DND-41 (cell line): ENCODE data around the gene PLXNA4.

ENCODE experiments used
- CTCF ChIP-seq: IDR thresholded peaks from 2 replicates; pipeline ENCODE4 v1.5.1; 2012; ENCODE audit warnings: borderline replicate concordance, low read length, moderate library complexity, mild to moderate bottlenecking; ENCODE audit not compliant: poor library complexity, severe bottlenecking; ENCODE audit errors: extremely low read depth
- EZH2 ChIP-seq: IDR thresholded peaks from 3 replicates; pipeline ENCODE4 v1.6.1; 2012; ENCODE audit warnings: borderline replicate concordance, low read depth, mild to moderate bottlenecking, moderate library complexity, low read length, inconsistent platforms; ENCODE audit not compliant: severe bottlenecking

DNA sequence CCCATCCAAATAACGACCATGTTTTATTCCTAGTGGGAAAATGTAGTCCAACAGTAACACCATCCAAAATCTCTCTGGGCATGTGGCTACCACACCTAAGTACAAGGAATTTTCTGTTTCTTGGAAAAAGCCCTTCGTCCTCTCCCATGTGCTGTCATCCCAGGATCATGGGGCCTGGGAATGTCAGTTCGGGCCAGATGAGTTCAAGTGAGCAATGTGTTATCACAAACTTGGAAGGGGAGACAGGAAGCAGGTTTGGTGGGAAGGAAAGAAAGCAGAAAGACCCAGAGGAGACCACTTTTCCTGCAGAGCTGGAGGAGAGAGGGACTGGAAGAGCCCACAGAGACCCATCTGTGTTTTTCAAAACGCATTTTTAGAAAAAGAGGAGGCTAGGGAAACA, 110.8 kb downstream of the PLXNA4 start:
- TF ChIP-seq CTCF (no peak), EZH2 (no peak)
